Measurements from ENCODE around the gene DUS2.

The DUS2 gene

DNA sequence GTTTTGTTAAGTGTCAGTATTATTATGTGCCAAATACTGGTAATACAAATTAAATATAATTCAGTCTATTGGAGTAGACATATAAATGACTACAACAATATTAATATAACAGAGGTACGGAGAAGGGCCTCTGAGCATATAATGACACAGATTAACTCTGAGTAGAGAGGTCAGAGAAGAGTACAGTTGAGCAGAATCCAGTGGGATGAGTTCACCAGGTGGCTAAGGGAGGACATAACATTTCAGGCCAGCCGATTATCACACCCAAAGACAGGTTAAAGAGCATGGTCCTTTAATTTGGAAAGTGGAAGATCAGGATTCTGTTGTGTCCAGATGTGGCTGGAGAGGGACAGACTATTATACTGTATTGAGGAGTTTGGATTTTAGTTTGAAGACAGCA lies 73.4 kb downstream of the DUS2 start:
- H3K4me3 ChIP-seq (ENCODE audit: low read depth, low read length), result no peak overlapping the region
- POLR2A ChIA-PET, result interaction anchor here (2.2 kb wide), 1 partner anchor 11 kb away, joined by 5 read pairs; the partner anchor contains the start of gene NFATC3
- TF ChIP-seq ZBTB8A (tag by site-specific recombination; IDR thresholded peaks at IDR 0.05) (no peak), KLF10 (tag by site-specific recombination; IDR thresholded peaks at IDR 0.05) (no peak)
- TF ChIP-seq, protein P1, sequence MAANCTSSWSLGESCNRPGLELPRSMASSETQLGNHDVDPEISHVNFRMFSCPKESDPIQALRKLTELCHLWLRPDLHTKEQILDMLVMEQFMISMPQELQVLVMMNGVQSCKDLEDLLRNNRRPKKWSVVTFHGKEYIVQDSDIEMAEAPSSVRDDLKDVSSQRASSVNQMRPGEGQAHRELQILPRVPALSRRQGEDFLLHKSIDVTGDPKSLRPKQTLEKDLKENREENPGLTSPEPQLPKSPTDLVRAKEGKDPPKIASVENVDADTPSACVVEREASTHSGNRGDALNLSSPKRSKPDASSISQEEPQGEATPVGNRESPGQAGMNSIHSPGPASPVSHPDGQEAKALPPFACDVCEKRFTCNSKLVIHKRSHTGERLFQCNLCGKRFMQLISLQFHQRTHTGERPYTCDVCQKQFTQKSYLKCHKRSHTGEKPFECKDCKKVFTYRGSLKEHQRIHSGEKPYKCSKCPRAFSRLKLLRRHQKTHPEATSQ (tag by site-specific recombination; IDR thresholded peaks at IDR 0.05), result no peak
- H3K4me1 ChIP-seq (ENCODE audit: control insufficient read depth, insufficient read depth, low read length), result peaks cover 13% of the 10 kb centered on the region
- no peaks in the 10 kb centered on the region for H3K36me3 ChIP-seq (ENCODE audit: control insufficient read depth in 2 of 2, insufficient read depth in 1 of 2, low read length in 2 of 2)
- CTCF ChIA-PET, result interaction anchor here (1.3 kb wide), 1 partner anchor 26 kb away, joined by 4 read pairs; no protein-coding TSS in a partner anchor
- H3K27ac ChIP-seq (ENCODE audit: extremely low read depth, low read depth, low read length), result no peak overlapping the region
- H3K9me3 ChIP-seq (ENCODE audit: control insufficient read depth, insufficient read depth, low read depth, low read length), result no peaks in the 10 kb centered on the region

DNA sequence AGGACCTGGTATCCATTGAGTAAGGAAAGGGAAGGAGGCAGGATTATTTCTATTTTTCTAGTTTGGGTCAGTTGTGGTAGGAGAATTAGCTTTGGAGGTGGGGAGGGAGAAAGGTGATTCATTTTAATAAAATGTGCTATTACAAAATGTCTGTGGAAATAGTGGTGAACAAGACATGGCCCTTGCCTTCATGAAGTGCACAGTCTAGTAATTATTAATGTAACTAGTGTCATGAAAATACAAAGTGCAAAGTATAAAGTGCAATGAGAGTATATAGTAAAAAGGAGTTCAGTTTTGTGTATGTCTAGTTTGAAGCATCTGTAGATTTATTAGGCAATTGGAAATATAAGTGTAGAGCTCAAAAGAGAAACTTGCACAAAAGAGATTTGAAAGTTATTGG lies 74.0 kb downstream of the DUS2 start:
- no peaks in the 10 kb centered on the region for H3K36me3 ChIP-seq (ENCODE audit: control insufficient read depth in 2 of 2, insufficient read depth in 1 of 2, low read length in 2 of 2)
- ChIA-PET CTCF (interaction anchor here (0.7 to 1.3 kb wide), 5 partner anchors 12 to 103 kb away, joined by 3 to 4 read pairs (median 4); no protein-coding TSS in a partner anchor), POLR2A (interaction anchor here (2.2 kb wide), 1 partner anchor 11 kb away, joined by 5 read pairs; the partner anchor contains the start of gene NFATC3)
- TF ChIP-seq SETDB1 (IDR thresholded peaks at IDR 0.05; ENCODE audit: insufficient read length, low read length) (no peak), ZNF10 (tag by site-specific recombination; IDR thresholded peaks at IDR 0.05) (no peak), ZNF121 (tag by site-specific recombination; IDR thresholded peaks at IDR 0.05) (no peak), ZNF138 (tag by site-specific recombination; IDR thresholded peaks at IDR 0.05; ENCODE audit: borderline replicate concordance) (no peak), KLF9 (tag by site-specific recombination; IDR thresholded peaks at IDR 0.05; ENCODE audit: low read depth) (no peak)
- TF ChIP-seq, protein P2, sequence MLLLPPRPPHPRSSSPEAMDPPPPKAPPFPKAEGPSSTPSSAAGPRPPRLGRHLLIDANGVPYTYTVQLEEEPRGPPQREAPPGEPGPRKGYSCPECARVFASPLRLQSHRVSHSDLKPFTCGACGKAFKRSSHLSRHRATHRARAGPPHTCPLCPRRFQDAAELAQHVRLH (tag by site-specific recombination; IDR thresholded peaks at IDR 0.05), result no peak
- H3K27ac ChIP-seq (ENCODE audit: extremely low read depth, low read depth, low read length), result no peak overlapping the region
- H3K9me3 ChIP-seq (ENCODE audit: control insufficient read depth, insufficient read depth, low read depth, low read length), result no peaks in the 10 kb centered on the region
- peaks cover 9% of the 10 kb centered on the region for H3K4me1 ChIP-seq (ENCODE audit: control insufficient read depth, insufficient read depth, low read length)
- no peak overlapping the region for H3K4me3 ChIP-seq (ENCODE audit: low read depth, low read length)

DNA sequence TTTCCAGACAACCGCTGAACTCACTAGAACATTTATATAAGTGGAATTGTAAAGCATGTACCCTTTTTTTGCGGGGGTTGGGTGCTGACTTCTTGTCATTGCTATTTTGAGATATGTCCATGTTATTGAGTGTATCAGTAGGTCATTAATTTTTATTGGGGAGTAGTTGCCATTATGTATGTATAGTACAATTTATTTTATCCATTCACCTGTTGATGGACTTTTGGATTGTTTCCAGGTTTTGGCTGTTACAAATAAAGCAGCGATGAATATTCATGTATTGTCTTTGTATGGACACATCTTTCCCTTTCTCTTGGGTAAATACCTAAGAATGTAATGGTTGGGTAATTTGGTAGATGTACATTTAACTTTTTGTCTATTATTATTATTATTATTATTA lies 74.8 kb downstream of the DUS2 start:
- H3K4me1 ChIP-seq (ENCODE audit: control insufficient read depth, insufficient read depth, low read length), result peaks cover 5% of the 10 kb centered on the region; the same call in 1 of the 2 replicates
- H3K4me3 ChIP-seq (ENCODE audit: low read depth, low read length), result no peak overlapping the region
- H3K27ac ChIP-seq (ENCODE audit: extremely low read depth, low read depth, low read length), result no peak overlapping the region
- peak; percentile 68 for TF ChIP-seq SCRT2 (tag by site-specific recombination; IDR thresholded peaks at IDR 0.05)
- TF ChIP-seq, protein P3, sequence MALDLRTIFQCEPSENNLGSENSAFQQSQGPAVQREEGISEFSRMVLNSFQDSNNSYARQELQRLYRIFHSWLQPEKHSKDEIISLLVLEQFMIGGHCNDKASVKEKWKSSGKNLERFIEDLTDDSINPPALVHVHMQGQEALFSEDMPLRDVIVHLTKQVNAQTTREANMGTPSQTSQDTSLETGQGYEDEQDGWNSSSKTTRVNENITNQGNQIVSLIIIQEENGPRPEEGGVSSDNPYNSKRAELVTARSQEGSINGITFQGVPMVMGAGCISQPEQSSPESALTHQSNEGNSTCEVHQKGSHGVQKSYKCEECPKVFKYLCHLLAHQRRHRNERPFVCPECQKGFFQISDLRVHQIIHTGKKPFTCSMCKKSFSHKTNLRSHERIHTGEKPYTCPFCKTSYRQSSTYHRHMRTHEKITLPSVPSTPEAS (tag by site-specific recombination; IDR thresholded peaks at IDR 0.05), result no peak
- H3K36me3 ChIP-seq (ENCODE audit: control insufficient read depth in 2 of 2, insufficient read depth in 1 of 2, low read length in 2 of 2), result no peaks in the 10 kb centered on the region
- ChIA-PET POLR2A (interaction anchor here (2.2 kb wide), 1 partner anchor 12 kb away, joined by 5 read pairs; the partner anchor contains the start of gene NFATC3), CTCF (interaction anchor here (0.7 to 1.2 kb wide), 3 partner anchors 11 to 104 kb away, joined by 3 to 4 read pairs (median 4); no protein-coding TSS in a partner anchor)
- no peaks in the 10 kb centered on the region for H3K9me3 ChIP-seq (ENCODE audit: control insufficient read depth, insufficient read depth, low read depth, low read length)

DNA sequence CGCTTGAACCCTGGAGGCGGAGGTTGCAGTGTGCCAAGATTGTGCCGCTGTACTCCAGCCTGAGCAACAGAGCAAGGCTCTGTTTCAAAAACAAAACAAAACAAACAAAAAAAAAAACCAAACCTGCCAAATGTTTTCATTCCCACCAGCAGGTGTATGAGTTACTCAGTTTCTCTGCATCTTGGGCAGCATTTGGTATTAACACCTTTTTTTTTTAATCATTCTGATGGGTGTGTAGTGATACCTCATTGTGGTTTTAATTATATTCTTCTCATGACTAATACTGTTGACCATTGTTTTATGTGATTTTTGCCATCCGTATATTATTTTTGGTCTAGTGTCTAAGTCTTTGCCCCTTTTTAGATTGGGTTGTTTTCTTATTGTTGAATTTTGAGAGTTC lies 77.4 kb downstream of the DUS2 start:
- ChIA-PET POLR2A (no interaction called here), CTCF (no interaction called here)
- H3K36me3 ChIP-seq (ENCODE audit: control insufficient read depth in 2 of 2, insufficient read depth in 1 of 2, low read length in 2 of 2), result no peaks in the 10 kb centered on the region
- no peak overlapping the region for H3K27ac ChIP-seq (ENCODE audit: extremely low read depth, low read depth, low read length)
- no peaks in the 10 kb centered on the region for H3K9me3 ChIP-seq (ENCODE audit: control insufficient read depth, insufficient read depth, low read depth, low read length)
- peaks cover 5% of the 10 kb centered on the region; the same call in 1 of the 2 replicates for H3K4me1 ChIP-seq (ENCODE audit: control insufficient read depth, insufficient read depth, low read length)
- no peak overlapping the region for H3K4me3 ChIP-seq (ENCODE audit: low read depth, low read length)
- TF ChIP-seq ZNF521 (tag by site-specific recombination; IDR thresholded peaks at IDR 0.05) (no peak), ZNF311 (tag by site-specific recombination; IDR thresholded peaks at IDR 0.05; ENCODE audit: borderline replicate concordance) (no peak), ZBTB20 (tag by site-specific recombination; IDR thresholded peaks at IDR 0.05) (no peak), ZFP3 (tag by site-specific recombination; IDR thresholded peaks at IDR 0.05; ENCODE audit: low read depth) (no peak), ZNF560 (tag by site-specific recombination; IDR thresholded peaks at IDR 0.05; ENCODE audit: borderline replicate concordance) (no peak), ZNF292 (tag by site-specific recombination; IDR thresholded peaks at IDR 0.05; ENCODE audit: borderline replicate concordance, low read depth) (no peak), ZNF530 (tag by site-specific recombination; IDR thresholded peaks at IDR 0.05; ENCODE audit: low read depth) (no peak), ZNF23 (tag by site-specific recombination; IDR thresholded peaks at IDR 0.05; ENCODE audit: borderline replicate concordance) (no peak), ZNF391 (tag by site-specific recombination; IDR thresholded peaks at IDR 0.05; ENCODE audit: borderline replicate concordance, low read depth) (no peak), ZNF426 (tag by site-specific recombination; IDR thresholded peaks at IDR 0.05) (no peak), ZNF366 (tag by site-specific recombination; conservative IDR thresholded peaks at IDR 0.05) (no peak), ZNF544 (tag by site-specific recombination; IDR thresholded peaks at IDR 0.05) (no peak)
- TF ChIP-seq, protein P4, sequence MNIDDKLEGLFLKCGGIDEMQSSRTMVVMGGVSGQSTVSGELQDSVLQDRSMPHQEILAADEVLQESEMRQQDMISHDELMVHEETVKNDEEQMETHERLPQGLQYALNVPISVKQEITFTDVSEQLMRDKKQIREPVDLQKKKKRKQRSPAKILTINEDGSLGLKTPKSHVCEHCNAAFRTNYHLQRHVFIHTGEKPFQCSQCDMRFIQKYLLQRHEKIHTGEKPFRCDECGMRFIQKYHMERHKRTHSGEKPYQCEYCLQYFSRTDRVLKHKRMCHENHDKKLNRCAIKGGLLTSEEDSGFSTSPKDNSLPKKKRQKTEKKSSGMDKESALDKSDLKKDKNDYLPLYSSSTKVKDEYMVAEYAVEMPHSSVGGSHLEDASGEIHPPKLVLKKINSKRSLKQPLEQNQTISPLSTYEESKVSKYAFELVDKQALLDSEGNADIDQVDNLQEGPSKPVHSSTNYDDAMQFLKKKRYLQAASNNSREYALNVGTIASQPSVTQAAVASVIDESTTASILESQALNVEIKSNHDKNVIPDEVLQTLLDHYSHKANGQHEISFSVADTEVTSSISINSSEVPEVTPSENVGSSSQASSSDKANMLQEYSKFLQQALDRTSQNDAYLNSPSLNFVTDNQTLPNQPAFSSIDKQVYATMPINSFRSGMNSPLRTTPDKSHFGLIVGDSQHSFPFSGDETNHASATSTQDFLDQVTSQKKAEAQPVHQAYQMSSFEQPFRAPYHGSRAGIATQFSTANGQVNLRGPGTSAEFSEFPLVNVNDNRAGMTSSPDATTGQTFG (tag by site-specific recombination; IDR thresholded peaks at IDR 0.05; ENCODE audit: borderline replicate concordance), result no peak
